Upper lobe of left lung (tissue), 6 donors: Measurements from ENCODE around the gene KIF26B. TPM values are rescaled to one million over a fixed set of nuclear protein-coding genes. Genes with fewer than 3 reads are reported as not detected.

Experiments
- ATAC-seq, 2 donors: fragments of 200-7000 bp; cut with Tn5 transposase; one replicate each; pipeline ENCODE4 v1.9.1; 2022; ENCODE audit warnings: mild to moderate bottlenecking in 2 of 2, moderate library complexity in 2 of 2; ENCODE audit not compliant: low FRiP score in 2 of 2
- DNase-seq, 2 donors: peaks; one replicate each; pipeline ENCODE4 v3.0.0-alpha.2; 2019 to 2020
- H3K27ac ChIP-seq, 4 donors: fragments of 200-600 bp; sonication (generic); one replicate each; pipeline ENCODE4 v1.5.1; 2016 to 2019
- H3K27me3 ChIP-seq, 4 donors: fragments of 200-600 bp; sonication (generic); one replicate each; pipeline ENCODE4 v1.5.1; 2017 to 2019
- H3K36me3 ChIP-seq, 4 donors: fragments of 200-600 bp; sonication (generic); one replicate each; pipeline ENCODE4 v1.5.1; 2016 to 2019
- H3K4me1 ChIP-seq, 4 donors: fragments of 200-600 bp; sonication (generic); one replicate each; pipeline ENCODE4 v1.5.1; 2018 to 2019
- H3K4me3 ChIP-seq, 4 donors: fragments of 200-600 bp; sonication (generic); one replicate each; pipeline ENCODE4 v1.5.1; 2017 to 2019; ENCODE audit warnings: mild to moderate bottlenecking in 2 of 4, moderate library complexity in 1 of 4
- H3K9me3 ChIP-seq, 4 donors: fragments of 200-600 bp; sonication (generic); one replicate each; pipeline ENCODE4 v1.5.1; 2018 to 2019
- CTCF ChIP-seq, 6 experiments: fragments of 450-650 bp in 4 of 6; fragments of 200-600 bp in 2 of 6; sonication (generic) in 2 of 6; IDR thresholded peaks; one replicate each; pipeline ENCODE4 v1.5.1; 2016 to 2019; ENCODE audit warnings: antibody characterized with exemption in 6 of 6
- EP300 ChIP-seq, 4 donors: sonication (generic); formaldehyde crosslinking; IDR thresholded peaks; one replicate each; pipeline ENCODE4 v1.5.1; 2017; ENCODE audit warnings: antibody characterized with exemption in 4 of 4, control low read depth in 2 of 4
- POLR2A ChIP-seq, 4 donors: fragments of 450-650 bp; IDR thresholded peaks; one replicate each; pipeline ENCODE4 v1.5.1; 2016 to 2017; ENCODE audit warnings: antibody characterized with exemption in 4 of 4, mild to moderate bottlenecking in 2 of 4
- POLR2AphosphoS5 ChIP-seq, 2 donors: sonication (generic); formaldehyde crosslinking; IDR thresholded peaks; one replicate each; pipeline ENCODE4 v1.5.1; 2017; ENCODE audit warnings: antibody characterized with exemption in 2 of 2
- WGBS, 2 donors: methylation state at CpG; one replicate each; pipeline ENCODE4 v1.1.5; 2017 to 2018; 5-methylcytosine and 5-hydroxymethylcytosine counted together
- total RNA-seq, 6 donors: library from RNA; depleted of rRNA in 4 of 6; stranded (reverse); fragments of >200 nt in 4 of 6; gene quantifications; one replicate each; pipeline versions ENCODE4 v1.1.0 to v1.2.1, GENCODE V29; 2016 to 2021
- donor health status: DM: no; HTN: no; CAD: no; lungs with moderate emphysema.
- donor health status: DM: no; HTN: yes; CAD: no; lungs with severe emphysema.

The KIF26B gene
- total RNA-seq, 6 donors from 2014 or later: 1.2 to 4.3 (median 2.1) TPM

DNA sequence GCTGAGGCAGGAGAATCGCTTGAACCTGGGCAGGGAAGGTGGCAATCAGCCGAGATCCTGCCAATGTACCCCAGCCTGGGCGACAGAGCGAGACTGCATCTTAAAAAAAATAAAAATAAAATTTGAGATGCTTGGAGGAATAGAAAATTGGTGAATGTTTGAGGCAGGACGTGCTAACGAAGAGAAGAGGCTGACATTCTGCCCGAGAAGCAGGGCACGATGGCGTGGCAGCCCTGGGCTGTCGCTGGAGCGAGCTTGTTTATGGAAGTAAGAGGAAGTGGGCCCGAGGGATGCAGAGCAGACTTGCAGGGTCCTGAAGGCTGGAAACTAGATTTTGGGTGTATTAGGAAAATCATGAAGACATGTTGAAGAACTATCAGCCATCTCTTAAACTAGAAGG lies 92.6 kb downstream of the KIF26B start:
- DNase-seq: no peak
- 89 to 91% methylated on average over 12 of the region's 12 CpGs for WGBS, 2 donors
- Histone ChIP-seq H3K9me3 (peaks cover 0 to 2% (median 0%) of the 10 kb centered on the region in 4 donors), H3K27me3 (no peaks in the 10 kb centered on the region), H3K36me3 (no peaks in the 10 kb centered on the region), H3K27ac (no peak overlapping the region), H3K4me3 (no peak overlapping the region), H3K4me1 (no peaks in the 10 kb centered on the region)
- no peak for TF ChIP-seq EP300 (IDR thresholded peaks at IDR 0.05)
- TF ChIP-seq CTCF (IDR thresholded peaks at IDR 0.05): no peak
- TF ChIP-seq POLR2A (IDR thresholded peaks at IDR 0.05): no peak
- TF ChIP-seq POLR2AphosphoS5 (IDR thresholded peaks at IDR 0.05): no peak
- ATAC-seq: no peak

DNA sequence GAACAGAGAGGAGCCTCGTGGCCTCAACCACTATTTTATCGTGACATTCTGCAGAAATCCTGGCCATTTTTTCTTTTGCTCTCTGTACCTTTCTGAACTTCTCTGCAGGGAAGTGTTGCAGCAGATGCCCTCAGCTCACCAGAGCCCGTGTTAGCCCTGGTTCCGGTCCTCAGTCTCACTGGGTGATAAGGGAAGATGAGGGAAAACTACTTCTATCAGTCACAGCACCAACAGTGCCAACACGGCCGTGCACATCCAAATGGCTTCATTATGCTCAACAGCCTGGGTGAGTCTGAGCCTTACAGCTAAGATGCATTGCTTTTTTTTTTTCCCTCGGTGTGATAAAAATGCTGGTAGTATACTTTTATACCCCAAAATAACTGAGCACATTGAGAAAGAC lies 93.0 kb downstream of the KIF26B start:
- ATAC-seq (no peak), DNase-seq (no peak)
- Histone ChIP-seq H3K27me3 (no peaks in the 10 kb centered on the region), H3K36me3 (no peaks in the 10 kb centered on the region), H3K4me1 (no peaks in the 10 kb centered on the region), H3K9me3 (peaks cover 0 to 5% (median 0%) of the 10 kb centered on the region in 4 donors), H3K4me3 (no peak overlapping the region), H3K27ac (no peak overlapping the region)
- no peak for TF ChIP-seq EP300 (IDR thresholded peaks at IDR 0.05)
- no peak for TF ChIP-seq POLR2A (IDR thresholded peaks at IDR 0.05)
- TF ChIP-seq POLR2AphosphoS5 (IDR thresholded peaks at IDR 0.05): no peak
- TF ChIP-seq CTCF (IDR thresholded peaks at IDR 0.05): no peak
- WGBS, 2 donors: 84 to 85% methylated on average over 7 of the region's 7 CpGs

GRCh38 chr1:245248231-245248731 lies 93.5 kb downstream of the KIF26B start:
- DNase-seq (peak in 1 of 2 donors; percentile 47), ATAC-seq (no peak)
- H3K27ac ChIP-seq: no peak overlapping the region
- H3K4me1 ChIP-seq: no peaks in the 10 kb centered on the region
- peaks cover 0 to 5% (median 0%) of the 10 kb centered on the region in 4 donors for H3K9me3 ChIP-seq
- TF ChIP-seq CTCF (IDR thresholded peaks at IDR 0.05) (no peak), POLR2A (IDR thresholded peaks at IDR 0.05) (no peak), POLR2AphosphoS5 (IDR thresholded peaks at IDR 0.05) (no peak), EP300 (IDR thresholded peaks at IDR 0.05) (no peak)
- no peaks in the 10 kb centered on the region for H3K36me3 ChIP-seq
- H3K4me3 ChIP-seq: no peak overlapping the region
- 76 to 83% methylated on average over 18 of the region's 18 CpGs for WGBS, 2 donors
- H3K27me3 ChIP-seq: no peaks in the 10 kb centered on the region

DNA sequence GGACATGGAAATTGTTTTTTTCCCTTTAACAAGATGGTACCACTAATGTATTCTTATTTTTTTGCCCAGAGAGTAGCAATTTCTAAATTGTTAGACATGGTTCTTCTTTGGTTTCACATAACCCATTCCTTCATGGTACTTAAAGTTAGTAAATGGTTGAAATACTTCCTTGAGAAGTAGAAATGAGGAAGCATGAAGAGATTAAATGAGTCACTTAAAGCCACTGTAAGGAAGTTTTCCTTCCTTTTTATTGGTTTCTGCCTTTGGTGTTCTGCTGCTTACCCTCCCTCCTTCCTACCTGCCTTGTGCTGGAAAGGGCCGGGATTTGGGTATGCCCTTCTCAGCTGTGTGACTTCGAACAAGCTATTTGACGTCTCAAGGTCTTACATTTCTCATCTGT lies 101.0 kb downstream of the KIF26B start:
- H3K4me3 ChIP-seq: no peak overlapping the region
- no peaks in the 10 kb centered on the region for H3K36me3 ChIP-seq
- H3K9me3 ChIP-seq: peaks cover 0 to 5% (median 0%) of the 10 kb centered on the region in 4 donors
- no peak overlapping the region for H3K27ac ChIP-seq
- no peak for TF ChIP-seq POLR2AphosphoS5 (IDR thresholded peaks at IDR 0.05)
- TF ChIP-seq EP300 (IDR thresholded peaks at IDR 0.05): no peak
- TF ChIP-seq CTCF (IDR thresholded peaks at IDR 0.05): no peak
- TF ChIP-seq POLR2A (IDR thresholded peaks at IDR 0.05): no peak
- peaks cover 0 to 11% (median 6%) of the 10 kb centered on the region in 4 donors for H3K4me1 ChIP-seq
- DNase-seq: no peak
- 77 to 79% methylated on average over 3 of the region's 3 CpGs for WGBS, 2 donors
- ATAC-seq: peak in 1 of 2 donors; percentile 14
- H3K27me3 ChIP-seq: no peaks in the 10 kb centered on the region

DNA sequence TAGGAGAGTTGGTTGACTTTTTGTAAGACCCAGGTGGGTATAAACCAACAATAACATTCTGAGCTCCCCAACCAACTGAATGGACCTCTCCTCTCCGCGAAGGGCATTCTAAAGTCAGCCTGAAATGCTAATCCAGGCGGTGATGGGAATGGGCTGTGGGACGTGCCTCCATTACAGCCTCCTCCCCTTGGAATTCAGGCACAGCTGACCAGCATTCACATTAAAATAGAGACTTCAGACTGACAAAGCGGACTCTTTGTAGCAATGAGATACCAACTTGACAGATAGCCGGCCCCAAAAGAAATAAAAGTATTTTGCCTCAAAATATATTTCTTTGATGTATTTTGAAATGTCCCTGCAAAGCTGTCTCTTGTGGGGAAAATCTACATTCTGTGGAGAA lies 101.7 kb downstream of the KIF26B start:
- DNase-seq: no peak
- no peak for ATAC-seq
- peaks cover 0 to 5% (median 0%) of the 10 kb centered on the region in 4 donors for H3K9me3 ChIP-seq
- no peak overlapping the region for H3K27ac ChIP-seq
- H3K4me1 ChIP-seq: peaks cover 0 to 11% (median 6%) of the 10 kb centered on the region in 4 donors
- WGBS, 2 donors: 86 to 94% methylated on average over 6 of the region's 6 CpGs
- no peaks in the 10 kb centered on the region for H3K36me3 ChIP-seq
- H3K4me3 ChIP-seq: no peak overlapping the region
- H3K27me3 ChIP-seq: no peaks in the 10 kb centered on the region
- TF ChIP-seq CTCF (IDR thresholded peaks at IDR 0.05) (no peak), POLR2AphosphoS5 (IDR thresholded peaks at IDR 0.05) (no peak), POLR2A (IDR thresholded peaks at IDR 0.05) (no peak), EP300 (IDR thresholded peaks at IDR 0.05) (no peak)
